Natural killer cell treated with Interleukin-12 subunit alpha and Interleukin-12 subunit beta and Interleukin-15 and Interleukin-18, amount 100 ng/mL, for 72 hours (primary cell): Measurements from ENCODE around the gene PNP. TPM values are rescaled to one million over a fixed set of nuclear protein-coding genes. Genes with fewer than 3 reads are reported as not detected.

Experiments
- ATAC-seq, 2 donors: fragments of 150-1000 bp; cut with Tn5 transposase in 1 of 2; sonication (Bioruptor Pico), chemical (Tn5 transposase) in 1 of 2; 2 replicates each; pipeline ENCODE4 v1.10.0; 2021
- DNase-seq: peaks from one replicate; pipeline ENCODE4 v3.0.0; 2022; ENCODE audit warnings: low spot score
- H3K27ac Mint-ChIP-seq, 2 donors: 1 replicate in 1 of 2; 2 replicates in 1 of 2; pipeline ENCODE4 v1.8.0; 2022; ENCODE audit warnings: mixed read lengths in 2 of 2, mild to moderate bottlenecking in 1 of 2, moderate library complexity in 1 of 2
- H3K27me3 Mint-ChIP-seq, 2 donors: 1 replicate in 1 of 2; 2 replicates in 1 of 2; pipeline ENCODE4 v1.8.0; 2022; ENCODE audit warnings: mixed read lengths in 2 of 2
- H3K36me3 Mint-ChIP-seq: one replicate; pipeline ENCODE4 v1.8.0; 2022; ENCODE audit warnings: mixed read lengths
- H3K4me1 Mint-ChIP-seq, 2 donors: 1 replicate in 1 of 2; 2 replicates in 1 of 2; pipeline ENCODE4 v1.8.0; 2022; ENCODE audit warnings: low read depth in 2 of 2, mixed read lengths in 2 of 2, mild to moderate bottlenecking in 1 of 2
- H3K4me3 Mint-ChIP-seq: one replicate; pipeline ENCODE4 v1.8.0; 2022; ENCODE audit warnings: mixed read lengths
- H3K9me3 Mint-ChIP-seq: 2 replicates; pipeline ENCODE4 v1.8.0; 2022; ENCODE audit warnings: mixed read lengths
- total RNA-seq, 2 donors: library from RNA; stranded (reverse); gene quantifications; one replicate each; pipeline ENCODE4 v1.2.3, GENCODE V29; 2022

PNP gene
- total RNA-seq, 2 donors from 2014 or later, result 124 to 199 TPM

DNA sequence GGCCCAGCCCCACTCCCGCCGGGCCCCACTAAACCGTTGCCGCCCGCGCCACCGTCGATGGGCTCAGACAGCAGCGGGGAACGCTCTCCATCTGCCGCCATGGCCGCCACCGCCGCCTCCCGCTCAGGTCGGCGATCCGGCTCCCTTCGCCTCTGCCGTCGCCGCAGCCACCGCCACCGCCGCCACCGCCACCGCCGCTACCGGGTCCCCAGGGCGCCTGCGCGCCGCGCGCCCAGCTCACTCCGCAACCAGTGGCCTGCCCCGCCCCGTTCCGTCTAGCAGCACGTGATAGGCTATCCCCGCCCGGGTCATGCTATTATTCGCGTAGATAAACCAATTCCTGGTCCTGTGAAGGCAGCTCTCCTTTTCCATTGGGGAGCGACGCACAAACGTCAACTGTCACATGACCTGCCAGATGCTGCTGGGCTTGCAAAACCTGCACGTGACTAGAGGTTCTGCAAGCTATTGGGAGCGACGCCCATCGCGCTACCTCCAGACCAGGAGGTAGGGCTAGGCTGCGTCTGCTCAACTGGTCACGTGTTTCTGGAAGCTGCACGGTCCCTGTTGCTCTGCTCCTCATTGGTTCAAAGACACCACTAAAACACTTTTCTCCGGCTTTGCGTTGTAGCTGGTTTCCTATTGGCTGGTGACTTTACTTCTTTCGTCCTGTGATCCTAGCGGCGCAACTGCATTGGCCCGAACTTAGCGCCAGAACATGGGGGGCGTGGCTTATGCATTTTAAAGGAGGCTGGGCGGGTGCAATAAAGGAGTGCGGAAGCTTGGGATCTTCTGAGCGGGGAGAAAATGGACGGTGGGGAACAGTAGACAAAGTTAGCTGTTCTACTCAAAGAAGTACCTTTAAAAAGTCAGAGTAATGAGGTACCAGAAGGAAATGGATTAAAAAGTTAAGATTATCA, 7.7 kb upstream of the PNP start, which contains the start of gene PIP4P1:
TSS of gene PIP4P1 (minus strand) at position 210 of the 917 bp plus-strand sequence. CDS start at position 101, 109 bp downstream.
- Mint-ChIP-seq H3K4me1 (peaks cover 24 to 27% of the 10 kb centered on the region in 2 donors), H3K27me3 (no peaks in the 10 kb centered on the region), H3K4me3 (peak within 1 kb of the TSS; percentile 95), H3K36me3 (peaks cover 15% of the 10 kb centered on the region), H3K9me3 (no peaks in the 10 kb centered on the region), H3K27ac (peak within 1 kb of the TSS; percentile 80 to 92)
- ATAC-seq, result peak; percentile 97
- DNase-seq, result peak; percentile 99

DNA sequence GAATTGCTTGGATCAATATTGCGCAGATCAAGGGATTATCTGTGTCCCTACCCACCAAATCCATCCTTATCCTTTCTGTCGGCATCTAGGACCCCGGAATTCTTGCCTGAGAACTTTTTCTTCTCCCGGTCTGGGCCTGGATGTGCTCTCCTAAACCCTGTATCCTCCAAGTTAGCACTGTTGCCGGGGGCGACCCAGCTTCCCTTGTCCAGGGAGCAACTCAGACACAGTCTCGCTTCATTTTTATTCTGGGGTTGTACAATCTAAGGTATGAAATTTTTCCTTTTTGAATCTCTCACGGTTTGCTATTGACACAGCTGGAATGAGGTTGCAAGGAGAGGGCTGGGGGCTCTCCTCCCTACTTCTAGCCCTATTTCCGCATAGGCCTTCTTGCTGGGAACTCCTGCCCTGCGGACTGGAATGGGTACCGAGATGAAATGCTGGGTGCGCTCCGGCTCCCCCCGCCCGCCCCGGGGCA, 403 bp upstream of the PNP start:
- Mint-ChIP-seq H3K9me3 (no peaks in the 10 kb centered on the region), H3K4me3 (peak overlapping the region; percentile 99), H3K27me3 (no peaks in the 10 kb centered on the region), H3K36me3 (peaks cover 27% of the 10 kb centered on the region), H3K27ac (peak overlapping the region; percentile 97), H3K4me1 (peaks cover 37 to 41% of the 10 kb centered on the region in 2 donors)
- DNase-seq, result no peak
- ATAC-seq, result no peak

DNA sequence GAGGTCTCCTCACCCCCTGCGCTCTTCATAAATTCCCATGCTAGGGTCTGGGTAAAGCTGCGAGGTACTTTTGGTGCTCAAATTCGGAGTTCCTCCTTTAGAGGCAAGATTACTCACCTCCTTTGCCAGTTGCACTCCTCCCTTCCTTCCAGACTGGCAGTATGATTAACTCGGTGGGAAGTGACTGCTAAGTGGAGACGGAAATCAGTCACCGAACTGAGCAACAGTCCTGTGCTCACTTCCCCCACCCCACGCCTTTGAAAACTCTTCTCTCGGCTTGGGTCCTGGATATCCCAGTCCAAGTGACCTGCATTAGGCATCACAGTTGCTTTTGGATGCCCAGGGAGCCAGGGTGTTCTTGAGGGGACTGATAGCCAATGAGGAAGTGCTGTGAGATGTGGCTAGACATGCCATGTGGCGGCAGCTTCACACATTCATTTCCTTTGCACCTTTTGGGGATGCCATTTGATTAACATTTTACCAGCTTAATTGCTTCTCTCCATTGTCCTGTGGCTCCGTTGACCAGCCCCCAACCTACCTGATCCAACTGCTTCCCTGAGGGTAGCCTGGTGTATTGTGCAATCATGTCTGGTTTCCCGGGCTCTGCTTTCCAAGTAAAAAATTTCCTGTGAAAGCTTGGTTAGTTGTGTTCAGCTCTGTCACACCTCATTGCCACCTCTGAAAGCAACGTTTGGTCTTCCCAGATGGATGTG, 840 bp downstream of the PNP start:
- H3K9me3 Mint-ChIP-seq, result no peaks in the 10 kb centered on the region
- H3K27ac Mint-ChIP-seq, result peak overlapping the region; percentile 97
- H3K27me3 Mint-ChIP-seq, result no peaks in the 10 kb centered on the region
- H3K36me3 Mint-ChIP-seq, result peaks cover 40% of the 10 kb centered on the region
- peak overlapping the region; percentile 99 for H3K4me3 Mint-ChIP-seq
- ATAC-seq (peak; percentile 69 to 74), DNase-seq (peak; percentile 67)
- peaks cover 47 to 53% of the 10 kb centered on the region in 2 donors for H3K4me1 Mint-ChIP-seq

DNA sequence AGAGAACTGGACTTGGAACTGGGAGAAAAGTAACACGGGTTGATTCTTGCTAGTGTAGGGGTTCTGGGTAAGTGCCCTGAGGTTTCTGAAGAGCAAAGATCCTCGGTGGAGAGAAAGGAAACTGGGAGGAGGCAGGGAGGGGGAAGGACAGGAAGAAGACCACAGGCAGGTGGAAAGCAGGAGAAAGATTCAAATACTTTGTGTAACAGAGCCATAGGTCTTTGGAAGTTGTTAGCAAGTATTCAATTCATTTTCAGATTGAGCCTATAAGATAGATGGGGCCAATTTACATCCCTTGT, 1.3 kb downstream of the PNP start:
- Mint-ChIP-seq H3K27ac (peak overlapping the region; percentile 97), H3K27me3 (no peaks in the 10 kb centered on the region), H3K9me3 (no peaks in the 10 kb centered on the region), H3K4me3 (peak overlapping the region; percentile 99), H3K4me1 (peaks cover 49 to 56% of the 10 kb centered on the region in 2 donors), H3K36me3 (peaks cover 43% of the 10 kb centered on the region)
- ATAC-seq (no peak), DNase-seq (no peak)

DNA sequence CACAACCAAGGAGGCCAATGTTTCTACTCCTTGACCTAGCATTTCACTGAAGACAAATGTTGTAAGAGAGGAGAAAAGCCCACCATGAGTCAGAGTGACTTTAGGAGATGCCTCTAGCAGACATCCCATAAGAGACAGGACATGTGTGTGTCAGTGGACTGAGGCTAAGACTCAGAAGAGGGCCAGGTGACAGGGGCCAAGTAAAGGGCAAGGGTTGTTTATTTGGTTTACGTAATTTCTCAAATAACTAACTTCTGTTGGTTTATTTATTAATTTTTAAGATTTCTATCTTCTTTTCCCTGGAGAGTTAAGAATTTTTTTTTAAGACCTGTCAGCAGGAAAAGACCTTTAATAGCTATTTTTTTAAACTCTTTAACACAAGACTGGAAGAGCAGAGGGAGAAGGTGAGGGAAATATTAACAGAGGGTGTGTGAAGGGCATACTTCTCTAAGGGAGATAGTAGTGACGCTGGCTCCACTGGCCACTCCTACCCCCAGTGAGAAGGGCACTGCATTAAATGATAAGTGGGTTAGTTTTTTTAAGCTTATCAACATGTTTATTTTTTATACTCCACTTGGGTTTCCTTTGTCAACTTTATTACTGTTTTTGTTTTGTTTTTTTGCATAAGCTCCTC, 3.4 kb downstream of the PNP start:
- peaks cover 54% of the 10 kb centered on the region for H3K36me3 Mint-ChIP-seq
- ATAC-seq (no peak), DNase-seq (no peak)
- peak overlapping the region; percentile 38 for H3K4me3 Mint-ChIP-seq
- peak overlapping the region; percentile 34 to 73 for H3K27ac Mint-ChIP-seq
- peaks cover 64 to 72% of the 10 kb centered on the region in 2 donors for H3K4me1 Mint-ChIP-seq
- H3K9me3 Mint-ChIP-seq, result no peaks in the 10 kb centered on the region
- H3K27me3 Mint-ChIP-seq, result no peaks in the 10 kb centered on the region

DNA sequence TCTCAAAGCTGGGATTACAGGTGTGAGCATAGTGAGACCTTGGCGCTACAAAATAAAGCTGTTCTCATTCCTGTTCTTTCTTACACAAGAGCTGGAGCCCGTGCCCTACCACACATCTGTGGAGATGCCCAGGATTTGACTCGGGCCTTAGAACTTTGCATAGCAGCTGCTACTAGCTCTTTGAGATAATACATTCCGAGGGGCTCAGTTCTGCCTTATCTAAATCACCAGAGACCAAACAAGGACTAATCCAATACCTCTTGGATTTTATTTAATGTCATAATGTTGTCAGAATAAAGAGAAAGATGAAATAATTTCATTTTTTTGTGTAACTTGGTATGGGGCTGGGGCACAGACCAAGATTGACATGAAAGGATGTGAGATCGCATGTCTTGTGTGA, 7.6 kb downstream of the PNP start:
- peaks cover 39 to 54% of the 10 kb centered on the region in 2 donors for H3K4me1 Mint-ChIP-seq
- H3K4me3 Mint-ChIP-seq, result peak overlapping the region; percentile 69
- no peaks in the 10 kb centered on the region for H3K27me3 Mint-ChIP-seq
- DNase-seq (no peak), ATAC-seq (no peak)
- no peaks in the 10 kb centered on the region for H3K9me3 Mint-ChIP-seq
- H3K36me3 Mint-ChIP-seq, result peaks cover 41% of the 10 kb centered on the region
- peak overlapping the region; percentile 89 to 90 for H3K27ac Mint-ChIP-seq

DNA sequence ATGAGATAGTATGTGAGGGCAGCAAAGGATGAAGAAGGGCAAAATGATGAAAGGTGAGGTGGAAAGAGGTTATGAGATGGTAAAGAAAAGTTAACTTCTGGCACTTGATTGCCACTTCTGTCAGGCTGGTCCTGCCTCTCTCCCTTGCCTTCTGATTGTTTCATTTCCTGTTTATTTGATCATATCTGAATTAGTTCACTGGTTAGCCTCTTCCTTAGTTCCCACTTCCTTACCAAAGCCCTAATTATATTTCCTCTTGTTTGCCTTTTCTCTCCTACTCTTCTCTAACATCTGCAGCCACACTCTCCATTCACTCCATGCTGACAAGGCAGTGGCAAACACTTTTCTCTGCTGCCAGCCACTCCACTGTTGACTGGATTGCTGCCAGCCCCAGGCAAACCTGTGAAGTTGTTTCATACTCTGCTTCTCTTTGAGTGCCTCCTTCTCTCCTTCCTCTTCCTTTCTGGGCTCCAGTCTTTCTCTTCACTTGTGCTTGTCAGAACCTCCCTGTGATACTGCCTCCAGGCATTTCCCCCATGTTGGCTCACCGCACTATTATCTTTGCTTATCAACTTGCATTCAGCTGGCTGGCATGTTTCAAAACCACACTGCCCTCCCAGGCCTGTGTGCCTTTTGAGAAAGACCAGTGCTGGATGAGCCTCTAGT, 8.1 kb downstream of the PNP start:
- Mint-ChIP-seq H3K9me3 (no peaks in the 10 kb centered on the region), H3K27ac (peak overlapping the region; percentile 89 to 90), H3K36me3 (peaks cover 38% of the 10 kb centered on the region), H3K4me1 (peaks cover 33 to 48% of the 10 kb centered on the region in 2 donors), H3K27me3 (no peaks in the 10 kb centered on the region), H3K4me3 (peak overlapping the region; percentile 69)
- DNase-seq (no peak), ATAC-seq (peak; percentile 59 to 60)

DNA sequence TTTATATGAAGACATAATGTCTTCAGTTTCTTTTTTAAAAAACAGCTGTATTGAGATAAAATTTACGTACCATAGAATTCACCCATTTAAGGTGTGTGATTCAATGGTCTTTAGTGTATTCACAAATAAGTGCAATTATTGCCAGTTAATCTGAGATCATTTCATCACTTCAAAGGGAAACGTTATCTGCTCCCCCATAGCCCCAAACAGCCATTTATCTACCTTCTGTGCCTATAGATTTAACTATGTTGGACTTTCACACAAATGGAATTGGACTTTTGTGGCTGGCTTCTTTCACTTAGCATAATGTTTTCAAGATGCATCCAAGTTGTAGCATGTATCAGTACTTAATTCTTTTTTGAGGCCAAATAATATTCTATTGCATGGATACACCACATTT, 9.7 kb downstream of the PNP start:
- H3K27ac Mint-ChIP-seq, result peak overlapping the region in 1 of 2 donors; percentile 18
- peaks cover 27 to 38% of the 10 kb centered on the region in 2 donors for H3K4me1 Mint-ChIP-seq
- no peak for DNase-seq
- no peaks in the 10 kb centered on the region for H3K9me3 Mint-ChIP-seq
- no peak overlapping the region for H3K4me3 Mint-ChIP-seq
- H3K27me3 Mint-ChIP-seq, result no peaks in the 10 kb centered on the region
- H3K36me3 Mint-ChIP-seq, result peaks cover 28% of the 10 kb centered on the region
- no peak for ATAC-seq

DNA sequence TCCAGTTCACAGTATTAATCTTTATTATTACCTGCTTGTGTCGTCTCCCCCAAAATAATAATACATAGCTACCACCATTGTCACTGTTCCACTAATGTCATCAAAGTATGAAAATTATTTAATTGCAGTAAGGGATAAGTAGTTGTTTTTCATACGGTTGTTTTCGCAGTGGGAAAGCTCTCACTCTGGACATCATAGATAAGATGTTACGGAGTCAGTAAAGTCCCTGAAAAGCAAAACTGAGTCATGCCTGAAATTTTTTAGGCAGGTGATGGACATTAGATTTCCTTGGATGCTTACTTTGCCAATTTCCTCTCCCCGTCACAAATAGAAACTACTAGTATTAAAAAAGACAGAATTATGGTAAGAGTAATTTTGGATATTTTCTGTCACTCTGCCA, 13.2 kb downstream of the PNP start:
- H3K27me3 Mint-ChIP-seq, result no peaks in the 10 kb centered on the region
- peaks cover 4% of the 10 kb centered on the region for H3K36me3 Mint-ChIP-seq
- H3K27ac Mint-ChIP-seq, result peak overlapping the region; percentile 6 to 26
- no peak for ATAC-seq
- DNase-seq, result no peak
- no peak overlapping the region for H3K4me3 Mint-ChIP-seq
- H3K9me3 Mint-ChIP-seq, result no peaks in the 10 kb centered on the region
- H3K4me1 Mint-ChIP-seq, result peaks cover 17 to 25% of the 10 kb centered on the region in 2 donors

DNA sequence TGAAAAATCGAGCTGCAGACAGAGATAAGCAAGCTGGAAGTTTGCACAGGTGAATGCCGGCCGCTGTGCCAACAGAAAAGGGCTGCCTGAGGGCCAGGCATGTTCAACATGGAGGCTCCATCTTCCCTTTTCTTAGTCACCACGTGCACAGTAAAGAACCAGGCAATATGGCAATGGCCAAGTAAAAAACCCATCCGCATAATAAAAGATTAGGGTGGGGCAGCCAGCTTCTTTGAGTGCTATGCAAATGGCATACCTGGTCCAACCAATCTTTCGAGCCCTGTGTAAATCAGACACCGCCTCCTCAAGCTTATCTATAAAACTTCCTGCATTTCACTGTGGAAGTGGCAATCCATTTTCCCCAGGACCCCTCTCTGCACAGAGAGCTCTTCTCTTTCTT, 16.7 kb downstream of the PNP start:
- H3K9me3 Mint-ChIP-seq, result no peaks in the 10 kb centered on the region
- no peaks in the 10 kb centered on the region for H3K36me3 Mint-ChIP-seq
- no peak overlapping the region for H3K27ac Mint-ChIP-seq
- DNase-seq (no peak), ATAC-seq (no peak)
- H3K27me3 Mint-ChIP-seq, result no peaks in the 10 kb centered on the region
- no peak overlapping the region for H3K4me3 Mint-ChIP-seq
- peaks cover 32 to 33% of the 10 kb centered on the region in 2 donors for H3K4me1 Mint-ChIP-seq

DNA sequence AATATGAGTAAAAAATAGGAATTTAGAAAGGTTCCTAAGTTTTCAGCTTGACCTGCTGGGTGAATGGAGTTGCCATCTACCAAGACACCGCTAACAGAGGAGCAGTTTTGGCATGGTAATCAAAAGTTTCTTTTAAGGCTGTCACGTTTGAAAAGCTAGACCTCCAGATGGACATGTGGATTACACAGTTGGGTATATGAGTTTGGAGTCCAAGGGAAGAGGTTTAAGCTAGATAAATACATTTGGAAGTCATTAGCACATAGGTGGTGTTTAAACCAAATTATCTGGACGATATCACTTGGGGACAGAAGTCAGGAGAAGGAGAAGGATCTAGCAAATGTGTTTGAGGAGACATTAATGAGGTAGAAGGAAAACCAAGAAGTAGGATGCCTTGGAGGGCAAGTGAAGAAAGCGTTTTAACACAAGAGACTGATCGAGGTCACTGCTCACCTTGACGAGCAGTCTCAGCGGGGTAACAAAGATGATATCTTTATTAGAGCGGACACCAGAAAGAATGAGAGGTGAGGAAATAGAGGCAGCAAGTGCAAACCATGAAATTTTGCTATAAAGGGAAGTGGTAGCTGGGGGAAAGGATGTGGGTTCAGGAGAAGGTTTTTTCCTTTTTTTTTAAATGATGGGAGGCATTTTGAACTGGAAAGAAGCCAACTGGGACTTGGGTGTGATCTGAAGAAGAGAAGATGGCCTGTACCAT, 17.6 kb downstream of the PNP start:
- peak overlapping the region; percentile 3 to 13 for H3K27ac Mint-ChIP-seq
- peaks cover 37 to 38% of the 10 kb centered on the region in 2 donors for H3K4me1 Mint-ChIP-seq
- peak overlapping the region; percentile 53 for H3K4me3 Mint-ChIP-seq

DNA sequence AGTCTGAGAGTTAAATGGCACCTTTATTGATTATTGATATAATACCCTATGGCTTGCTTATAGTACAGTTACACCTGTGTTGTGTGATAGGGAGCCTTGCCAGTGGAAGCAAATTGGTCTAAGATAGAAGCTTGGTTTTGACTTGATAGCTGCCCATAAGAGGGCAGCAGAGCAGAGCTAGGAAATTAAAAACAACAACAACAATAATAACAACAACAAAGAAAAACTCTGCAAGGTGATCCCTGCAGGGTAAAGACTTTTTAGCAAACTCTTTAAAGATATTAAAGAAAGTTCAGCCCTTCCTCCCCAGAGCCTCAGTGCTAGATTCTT, 18.2 kb downstream of the PNP start:
- peak overlapping the region; percentile 3 to 13 for H3K27ac Mint-ChIP-seq
- DNase-seq (no peak), ATAC-seq (no peak)
- H3K36me3 Mint-ChIP-seq, result no peaks in the 10 kb centered on the region
- H3K4me3 Mint-ChIP-seq, result no peak overlapping the region
- no peaks in the 10 kb centered on the region for H3K27me3 Mint-ChIP-seq
- H3K4me1 Mint-ChIP-seq, result peaks cover 37 to 38% of the 10 kb centered on the region in 2 donors
- H3K9me3 Mint-ChIP-seq, result no peaks in the 10 kb centered on the region

More for the DNA sequence above, 17.6 kb downstream of the PNP start:
- no peak for DNase-seq
- Mint-ChIP-seq H3K27me3 (no peaks in the 10 kb centered on the region), H3K36me3 (no peaks in the 10 kb centered on the region), H3K9me3 (no peaks in the 10 kb centered on the region)
- ATAC-seq, result no peak
